Esophagus (tissue), 2 donors: ENCODE data around the gene PDE4B. TPM values are rescaled to one million over a fixed set of nuclear protein-coding genes. Genes with fewer than 3 reads are reported as not detected.

Source experiments
- H3K27ac ChIP-seq, 2 donors: one replicate each; pipeline ENCODE4 v1.5.1; 2013; ENCODE audit warnings: low read depth in 2 of 2, mild to moderate bottlenecking in 2 of 2, inconsistent platforms in 1 of 2, low read length in 1 of 2, moderate library complexity in 1 of 2
- H3K27me3 ChIP-seq, 2 donors: one replicate each; pipeline ENCODE4 v1.6.1; 2013; ENCODE audit warnings: low read length in 2 of 2, control low read depth in 1 of 2, mild to moderate bottlenecking in 1 of 2; ENCODE audit not compliant: insufficient read depth in 2 of 2, control insufficient read depth in 1 of 2
- H3K36me3 ChIP-seq, 2 donors: one replicate each; pipeline ENCODE4 v1.6.1; 2013; ENCODE audit warnings: low read length in 1 of 2; ENCODE audit not compliant: control insufficient read depth in 2 of 2, insufficient read depth in 2 of 2
- H3K4me1 ChIP-seq, 2 donors: one replicate each; pipeline ENCODE4 v1.6.1; 2013; ENCODE audit warnings: low read length in 1 of 2; ENCODE audit not compliant: control insufficient read depth in 2 of 2, insufficient read depth in 2 of 2
- H3K4me3 ChIP-seq, 2 donors: one replicate each; pipeline ENCODE4 v1.5.1; 2013; ENCODE audit warnings: low read length in 2 of 2, mild to moderate bottlenecking in 2 of 2, low read depth in 1 of 2, moderate library complexity in 1 of 2
- H3K9me3 ChIP-seq, 2 donors: one replicate each; pipeline ENCODE4 v1.6.1; 2013; ENCODE audit warnings: mild to moderate bottlenecking in 2 of 2, low read depth in 1 of 2, low read length in 1 of 2, moderate library complexity in 1 of 2; ENCODE audit not compliant: control insufficient read depth in 2 of 2, insufficient read depth in 1 of 2
- WGBS, 2 donors: extraction: QIAGEN DNeasy Blood & Tissue Kit; methylation state at CpG; one replicate each; pipeline ENCODE4 v1.1.7; 2013; 5-methylcytosine and 5-hydroxymethylcytosine counted together
- polyA plus RNA-seq, 2 donors: library from polyadenylated mRNA; stranded (reverse); fragments of 200-250 nt; gene quantifications; one replicate each; pipeline ENCODE4 v1.2.3, GENCODE V29; 2013
- donor health status: healthy with polysubstance abuse.
- donor health status: Bipolar disorder and iron deficiency.

The PDE4B gene
- polyA plus RNA-seq, 2 donors, result 0.51 to 1.4 TPM

DNA sequence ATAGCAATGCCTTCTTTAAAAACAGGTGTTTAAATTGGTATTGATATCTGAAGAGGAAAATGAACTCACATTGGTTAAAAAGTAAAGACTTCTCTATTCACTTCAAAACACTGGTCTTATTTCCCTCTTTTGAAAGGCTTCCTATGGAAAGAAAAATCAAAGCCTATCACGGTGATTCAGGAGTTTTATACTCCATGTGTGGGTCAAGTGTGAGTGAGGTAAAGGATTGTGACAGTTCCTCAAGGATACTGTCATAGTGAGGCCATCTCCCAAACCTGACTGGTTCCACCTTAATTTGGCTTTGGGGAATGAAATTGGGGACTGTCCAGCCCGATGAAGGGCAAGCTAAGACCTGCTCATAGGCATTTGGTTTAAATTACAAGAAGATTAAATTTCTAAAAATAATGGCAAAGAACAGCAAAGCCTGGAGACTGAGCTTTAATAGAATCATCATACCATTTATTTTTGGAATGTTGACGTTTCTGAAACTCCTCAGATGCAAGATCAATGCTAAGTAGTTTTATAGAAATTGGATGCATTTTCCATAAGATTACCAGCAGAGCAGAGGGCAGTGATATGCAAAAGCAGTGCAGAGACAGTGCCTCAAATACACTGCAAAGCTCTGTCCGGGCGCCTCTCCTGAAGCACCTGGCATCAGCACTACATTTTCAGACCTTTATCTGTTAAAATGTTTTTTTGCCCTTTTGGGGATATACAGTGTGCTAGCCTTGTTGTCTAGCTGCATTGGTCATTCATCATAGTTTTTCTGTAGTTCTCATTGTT lies 439.2 kb downstream of the PDE4B start:
- H3K9me3 ChIP-seq, result no peaks in the 10 kb centered on the region
- no peak overlapping the region for H3K27ac ChIP-seq
- H3K27me3 ChIP-seq, result no peaks in the 10 kb centered on the region
- no peaks in the 10 kb centered on the region for H3K36me3 ChIP-seq
- WGBS, 2 donors, result 59 to 67% methylated on average over 5 of the region's 5 CpGs
- no peak overlapping the region for H3K4me3 ChIP-seq
- H3K4me1 ChIP-seq, result no peaks in the 10 kb centered on the region

GRCh38 chr1:66237042-66237441 lies 444.3 kb downstream of the PDE4B start:
- H3K36me3 ChIP-seq, result no peaks in the 10 kb centered on the region
- H3K4me1 ChIP-seq, result no peaks in the 10 kb centered on the region
- H3K27ac ChIP-seq, result no peak overlapping the region
- H3K4me3 ChIP-seq, result no peak overlapping the region
- no peaks in the 10 kb centered on the region for H3K9me3 ChIP-seq
- WGBS, 2 donors, result 78 to 89% methylated on average over 2 of the region's 2 CpGs
- peaks cover 0 to 2% of the 10 kb centered on the region in 2 donors for H3K27me3 ChIP-seq

GRCh38 chr1:66237722-66238479 lies 445.2 kb downstream of the PDE4B start:
- Histone ChIP-seq H3K9me3 (no peaks in the 10 kb centered on the region), H3K27ac (no peak overlapping the region)
- WGBS, 2 donors, result 40 to 41% methylated on average over 5 of the region's 5 CpGs

DNA sequence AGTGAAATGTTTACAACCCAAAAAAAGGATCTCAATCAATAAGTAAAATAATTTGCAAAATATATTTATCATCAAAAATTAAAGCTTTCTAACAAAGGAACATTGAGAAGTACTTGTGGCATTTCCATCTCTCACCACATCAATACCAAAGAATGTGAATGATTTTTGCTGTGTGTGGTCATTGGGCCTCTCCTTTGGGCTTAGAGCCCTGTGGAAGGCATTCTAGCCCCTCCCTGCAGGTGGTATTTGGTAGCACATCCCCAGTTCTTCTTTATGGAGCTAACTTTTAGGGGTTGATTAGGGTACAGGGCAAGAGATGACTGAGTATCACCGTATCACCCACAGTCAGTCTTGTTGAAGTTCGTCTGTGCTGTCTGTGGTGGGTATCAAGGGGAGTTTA lies 447.1 kb downstream of the PDE4B start:
- H3K4me3 ChIP-seq, result no peak overlapping the region
- H3K4me1 ChIP-seq, result no peaks in the 10 kb centered on the region
- H3K9me3 ChIP-seq, result no peaks in the 10 kb centered on the region
- H3K27me3 ChIP-seq, result peaks cover 0 to 2% of the 10 kb centered on the region in 2 donors
- H3K27ac ChIP-seq, result no peak overlapping the region
- no peaks in the 10 kb centered on the region for H3K36me3 ChIP-seq
- 92 to 94% methylated on average over 2 of the region's 2 CpGs for WGBS, 2 donors

More at GRCh38 chr1:66237722-66238479, 445.2 kb downstream of the PDE4B start:
- H3K36me3 ChIP-seq, result no peaks in the 10 kb centered on the region
- no peak overlapping the region for H3K4me3 ChIP-seq
- peaks cover 0 to 2% of the 10 kb centered on the region in 2 donors for H3K27me3 ChIP-seq
- H3K4me1 ChIP-seq, result no peaks in the 10 kb centered on the region

GRCh38 chr1:66240491-66241484 lies 448.1 kb downstream of the PDE4B start:
- Histone ChIP-seq H3K4me1 (no peaks in the 10 kb centered on the region), H3K27ac (no peak overlapping the region), H3K27me3 (peaks cover 0 to 2% of the 10 kb centered on the region in 2 donors), H3K36me3 (no peaks in the 10 kb centered on the region), H3K9me3 (no peaks in the 10 kb centered on the region), H3K4me3 (no peak overlapping the region)
- WGBS, 2 donors, result 86 to 91% methylated on average over 6 of the region's 6 CpGs

- Histone ChIP-seq H3K27ac (no peak overlapping the region), H3K27me3 (peaks cover 0 to 2% of the 10 kb centered on the region in 2 donors), H3K4me3 (no peak overlapping the region), H3K9me3 (no peaks in the 10 kb centered on the region), H3K36me3 (no peaks in the 10 kb centered on the region), H3K4me1 (no peaks in the 10 kb centered on the region)
- WGBS, 2 donors, result 40 to 45% methylated on average over 6 of the region's 6 CpGs
Measured at GRCh38 chr1:66242646-66243547, 450.2 kb downstream of the PDE4B start.

- Histone ChIP-seq H3K27ac (no peak overlapping the region), H3K4me3 (no peak overlapping the region), H3K36me3 (no peaks in the 10 kb centered on the region), H3K27me3 (no peaks in the 10 kb centered on the region), H3K9me3 (no peaks in the 10 kb centered on the region), H3K4me1 (no peaks in the 10 kb centered on the region)
- WGBS, 2 donors, result 66 to 71% methylated on average over 2 of the region's 2 CpGs
Measured at GRCh38 chr1:66243548-66244130, 450.9 kb downstream of the PDE4B start.

DNA sequence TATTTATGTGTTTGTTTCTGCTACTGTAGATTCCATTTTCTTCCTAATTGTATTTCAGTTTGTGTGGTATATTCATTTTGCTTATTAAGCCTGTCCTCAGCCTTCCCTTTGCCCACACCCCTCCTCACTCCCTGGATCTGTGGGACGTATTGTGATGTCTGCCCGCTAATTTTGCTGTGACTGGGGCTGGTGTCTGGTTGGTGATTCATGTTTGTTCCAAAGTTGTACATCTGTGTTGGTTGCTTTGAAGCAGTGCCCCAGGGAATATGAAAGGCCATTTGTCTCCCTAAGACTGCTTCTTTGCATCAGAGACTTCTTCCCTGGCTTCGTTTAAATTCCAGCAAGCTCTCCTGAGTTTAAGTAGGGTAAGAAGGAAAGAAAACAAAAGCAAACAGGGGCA lies 451.7 kb downstream of the PDE4B start:
- no peaks in the 10 kb centered on the region for H3K27me3 ChIP-seq
- H3K36me3 ChIP-seq, result no peaks in the 10 kb centered on the region
- H3K4me3 ChIP-seq, result no peak overlapping the region
- no peaks in the 10 kb centered on the region for H3K9me3 ChIP-seq
- WGBS, 2 donors, result 30 to 64% methylated on average over 3 of the region's 3 CpGs
- H3K27ac ChIP-seq, result no peak overlapping the region
- no peaks in the 10 kb centered on the region for H3K4me1 ChIP-seq
